ENCODE measurements around the gene IDI1.

- TF ChIP-seq HNF4G (IDR thresholded peaks at IDR 0.05) (no peak), JUND (IDR thresholded peaks at IDR 0.05) (no peak), MAX (IDR thresholded peaks at IDR 0.05) (no peak), YY1 (IDR thresholded peaks at IDR 0.05) (no peak), CTCF (IDR thresholded peaks at IDR 0.05; ENCODE audit: low read depth, low read length, missing input control) (no peak), TAF1 (conservative IDR thresholded peaks at IDR 0.05) (no peak), RAD21 (IDR thresholded peaks at IDR 0.05) (no peak)
Measured at GRCh38 chr10:1024103-1024502, 24.8 kb downstream of the IDI1 start.
